CD4-positive, CD25-positive, alpha-beta regulatory T cell (primary cell): ENCODE measurements around the gene RAB6C. TPM values are rescaled to one million over a fixed set of nuclear protein-coding genes. Genes with fewer than 3 reads are reported as not detected.
"Not testable (repeated sequence)": the region's sequence is repeated elsewhere in the genome, so short reads cannot be mapped to it uniquely, and the experiment has no call there.

ENCODE experiments used
- ATAC-seq, 2 donors: fragments of 150-1000 bp; cut with Tn5 transposase; one replicate each; pipeline ENCODE4 v1.10.0; 2021; ENCODE audit warnings: low read depth in 2 of 2, moderate number of reproducible peaks in 2 of 2, moderate library complexity in 1 of 2
- DNase-seq, 3 donors: peaks; one replicate each; pipeline versions ENCODE4 v3.0.0 to v3.0.0-alpha.2; 2012 to 2022; ENCODE audit warnings: mixed read lengths in 1 of 3
- H3K27ac ChIP-seq: one replicate; pipeline ENCODE4 v1.7.0; 2013; ENCODE audit warnings: mild to moderate bottlenecking, low read length; ENCODE audit not compliant: insufficient read depth, poor library complexity, severe bottlenecking
- H3K27me3 ChIP-seq: one replicate; pipeline ENCODE4 v1.7.0; 2013; ENCODE audit warnings: low read length; ENCODE audit not compliant: control insufficient read depth, insufficient read depth
- H3K36me3 ChIP-seq: one replicate; pipeline ENCODE4 v1.7.0; 2013; ENCODE audit warnings: mild to moderate bottlenecking, low read length, moderate library complexity; ENCODE audit not compliant: control insufficient read depth, insufficient read depth
- H3K4me1 ChIP-seq: 2 replicates; pipeline ENCODE4 v1.7.0; 2013; ENCODE audit warnings: mild to moderate bottlenecking, low read length; ENCODE audit not compliant: insufficient read depth, control insufficient read depth, poor library complexity, severe bottlenecking
- H3K4me3 ChIP-seq: one replicate; pipeline ENCODE4 v1.7.0; 2013; ENCODE audit warnings: low read depth, mild to moderate bottlenecking, low read length, moderate library complexity
- H3K9me3 ChIP-seq, 2 experiments: 1 replicate in 1 of 2; 2 replicates in 1 of 2; pipeline ENCODE4 v1.7.0; 2013; ENCODE audit warnings: low read length in 2 of 2, mild to moderate bottlenecking in 1 of 2, moderate library complexity in 1 of 2; ENCODE audit not compliant: control insufficient read depth in 2 of 2
- H3K27ac Mint-ChIP-seq, 3 donors: one replicate each; pipeline ENCODE4 v1.8.0; 2020 to 2022; ENCODE audit warnings: mild to moderate bottlenecking in 3 of 3, mixed read lengths in 3 of 3, moderate library complexity in 2 of 3
- H3K27me3 Mint-ChIP-seq: one replicate; pipeline ENCODE4 v1.8.0; 2022; ENCODE audit warnings: mild to moderate bottlenecking, mixed read lengths
- H3K36me3 Mint-ChIP-seq: one replicate; pipeline ENCODE4 v1.8.0; 2020; ENCODE audit warnings: mixed read lengths
- H3K4me1 Mint-ChIP-seq, 4 donors: one replicate each; pipeline ENCODE4 v1.8.0; 2020 to 2022; ENCODE audit warnings: mixed read lengths in 4 of 4, mild to moderate bottlenecking in 1 of 4
- H3K4me3 Mint-ChIP-seq, 4 donors: one replicate each; pipeline ENCODE4 v1.8.0; 2020 to 2022; ENCODE audit warnings: mild to moderate bottlenecking in 4 of 4, mixed read lengths in 4 of 4, moderate library complexity in 3 of 4
- H3K9me3 Mint-ChIP-seq, 7 donors: one replicate each; pipeline ENCODE4 v1.8.0; 2020 to 2022; ENCODE audit warnings: mixed read lengths in 7 of 7, mild to moderate bottlenecking in 3 of 7, moderate library complexity in 2 of 7
- polyA plus RNA-seq, 4 donors: library from polyadenylated mRNA; unstranded; fragments of 300-500 nt; fragmentation: Illumina TruSeq; gene quantifications; one replicate each; pipeline ENCODE4 v1.2.3, GENCODE V29; 2021
- total RNA-seq: library from RNA; stranded (reverse); gene quantifications from one replicate; pipeline ENCODE4 v1.2.3, GENCODE V29; 2022

Gene RAB6C
- total and polyA plus RNA-seq, 5 donors from 2014 or later = not detected

DNA sequence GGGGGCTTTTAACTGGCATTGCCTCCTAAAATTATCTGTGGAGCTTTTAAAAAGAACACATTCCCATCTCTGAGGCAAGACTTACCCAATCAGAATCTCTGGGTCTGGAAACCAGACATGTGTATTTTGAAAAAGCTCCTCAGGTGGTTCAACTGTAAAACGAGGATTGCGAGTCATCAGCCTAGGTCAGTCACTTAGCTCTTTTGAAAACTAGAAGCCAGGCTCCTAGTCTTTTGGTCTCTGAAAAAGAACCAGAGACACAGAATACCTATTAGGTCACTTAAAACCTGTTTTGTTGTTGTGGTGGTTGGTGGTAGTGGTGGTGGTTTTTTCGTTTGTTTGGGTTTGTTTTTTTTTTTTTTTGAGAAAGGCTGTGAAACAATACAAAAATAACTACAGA lies 2.5 kb upstream of the RAB6C start:
- not testable (repeated sequence) for H3K4me3 Mint-ChIP-seq, H3K4me3 ChIP-seq, ATAC-seq, H3K4me1 ChIP-seq, H3K9me3 Mint-ChIP-seq, H3K36me3 ChIP-seq, DNase-seq, H3K27ac ChIP-seq, H3K36me3 Mint-ChIP-seq, H3K27ac Mint-ChIP-seq, H3K9me3 ChIP-seq
- Mint-ChIP-seq H3K4me1 (peaks cover 3 to 14% (median 6%) of the 10 kb centered on the region in 4 donors), H3K27me3 (peaks cover 53% of the 10 kb centered on the region)
- peaks cover 12% of the 10 kb centered on the region for H3K27me3 ChIP-seq

- H3K36me3 Mint-ChIP-seq = no peaks in the 10 kb centered on the region
- ATAC-seq (no peak), DNase-seq (no peak)
- no peak overlapping the region for H3K27ac Mint-ChIP-seq
- H3K4me1 ChIP-seq = no peaks in the 10 kb centered on the region
- no peak overlapping the region for H3K27ac ChIP-seq
- peaks cover 3 to 14% (median 6%) of the 10 kb centered on the region in 4 donors for H3K4me1 Mint-ChIP-seq
- H3K36me3 ChIP-seq = no peaks in the 10 kb centered on the region
- peaks cover 0 to 4% (median 0%) of the 10 kb centered on the region in 7 donors for H3K9me3 Mint-ChIP-seq
- H3K4me3 ChIP-seq = no peak overlapping the region
- peaks cover 12% of the 10 kb centered on the region for H3K27me3 ChIP-seq
- no peaks in the 10 kb centered on the region for H3K9me3 ChIP-seq
- no peak overlapping the region for H3K4me3 Mint-ChIP-seq
- H3K27me3 Mint-ChIP-seq = peaks cover 58% of the 10 kb centered on the region
These were observed 1.5 kb upstream of the RAB6C start for GRCh38 chr2:129977986-129978385.

GRCh38 chr2:129980246-129980645 lies 780 bp downstream of the RAB6C start:
- not testable (repeated sequence) for H3K9me3 ChIP-seq, H3K36me3 Mint-ChIP-seq, H3K4me3 ChIP-seq, H3K36me3 ChIP-seq, H3K27ac Mint-ChIP-seq, H3K27ac ChIP-seq, H3K4me1 ChIP-seq, ATAC-seq, DNase-seq, H3K9me3 Mint-ChIP-seq
- H3K4me3 Mint-ChIP-seq = peak overlapping the region in 1 of 4 donors; percentile 49
- peaks cover 12% of the 10 kb centered on the region for H3K27me3 ChIP-seq
- peaks cover 3 to 14% (median 6%) of the 10 kb centered on the region in 4 donors for H3K4me1 Mint-ChIP-seq
- peaks cover 52% of the 10 kb centered on the region for H3K27me3 Mint-ChIP-seq

DNA sequence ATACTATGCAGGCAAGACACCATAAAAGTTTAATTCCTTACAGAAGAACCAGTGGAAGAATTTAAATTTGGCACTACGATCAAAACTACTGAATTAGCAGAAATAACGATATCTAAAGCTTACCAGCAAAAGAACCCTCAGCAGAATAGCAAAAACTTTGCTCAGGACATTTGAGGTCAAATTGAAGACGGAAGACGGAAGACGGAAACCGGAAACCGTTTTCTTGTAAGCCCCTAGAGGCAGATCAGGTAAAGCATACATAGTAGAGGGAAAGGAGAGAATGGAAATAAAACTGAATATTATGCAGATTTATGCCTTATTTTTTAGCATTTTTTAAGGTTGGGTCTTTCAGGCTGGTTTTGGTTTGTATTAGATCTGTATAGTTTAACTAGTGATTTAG lies 2.2 kb downstream of the RAB6C start:
- DNase-seq, H3K4me3 ChIP-seq, H3K4me3 Mint-ChIP-seq, H3K36me3 ChIP-seq, H3K27ac Mint-ChIP-seq, H3K9me3 Mint-ChIP-seq, H3K9me3 ChIP-seq, H3K36me3 Mint-ChIP-seq, H3K27ac ChIP-seq, ATAC-seq, H3K4me1 ChIP-seq: not testable (repeated sequence)
- peaks cover 46% of the 10 kb centered on the region for H3K27me3 Mint-ChIP-seq
- H3K4me1 Mint-ChIP-seq = peaks cover 3 to 14% (median 6%) of the 10 kb centered on the region in 4 donors
- H3K27me3 ChIP-seq = peaks cover 12% of the 10 kb centered on the region

GRCh38 chr2:129984426-129984825 lies 5.0 kb downstream of the RAB6C start:
- no peaks in the 10 kb centered on the region for H3K9me3 ChIP-seq
- H3K9me3 Mint-ChIP-seq = peaks cover 0 to 2% (median 0%) of the 10 kb centered on the region in 7 donors
- no peak overlapping the region for H3K4me3 Mint-ChIP-seq
- no peaks in the 10 kb centered on the region for H3K36me3 ChIP-seq
- H3K4me3 ChIP-seq = no peak overlapping the region
- no peak overlapping the region for H3K27ac Mint-ChIP-seq
- H3K4me1 ChIP-seq = no peaks in the 10 kb centered on the region
- peaks cover 0 to 6% (median 0%) of the 10 kb centered on the region in 4 donors for H3K4me1 Mint-ChIP-seq
- no peak for ATAC-seq
- no peak overlapping the region for H3K27ac ChIP-seq
- H3K36me3 Mint-ChIP-seq = no peaks in the 10 kb centered on the region
- no peaks in the 10 kb centered on the region for H3K27me3 ChIP-seq
- DNase-seq = no peak
- H3K27me3 Mint-ChIP-seq = peaks cover 35% of the 10 kb centered on the region

DNA sequence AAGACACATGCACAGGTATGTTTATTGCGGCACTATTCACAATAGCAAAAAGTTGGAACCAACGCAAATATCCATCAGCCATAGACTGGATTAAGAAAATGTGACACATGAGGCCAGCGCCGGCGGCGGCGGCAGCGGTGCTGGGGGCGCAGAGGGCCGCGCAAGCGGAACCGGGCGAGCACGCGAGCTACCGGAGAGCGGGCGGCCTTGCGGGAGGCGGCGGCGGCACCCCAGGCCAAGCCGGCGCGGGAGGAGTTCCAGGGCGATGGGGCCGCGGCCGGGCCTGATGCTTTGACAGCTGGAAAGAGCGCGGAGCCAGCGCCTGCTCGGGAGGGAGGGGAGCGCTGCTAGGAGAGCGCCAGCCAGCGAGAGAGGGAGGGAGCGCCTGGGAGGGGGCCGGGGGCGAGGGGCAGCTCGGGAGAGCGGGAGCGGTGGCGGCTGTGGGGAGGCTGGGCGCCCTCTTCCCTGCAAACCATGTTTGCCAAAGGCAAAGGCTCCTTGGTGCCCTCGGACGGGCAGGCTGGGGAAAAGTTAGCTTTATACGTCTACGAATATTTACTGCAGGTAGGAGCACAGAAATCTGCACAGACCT lies 13.0 kb downstream of the RAB6C start:
- H3K4me1 Mint-ChIP-seq, ATAC-seq, H3K27me3 ChIP-seq: not testable (repeated sequence)

GRCh38 chr2:129993151-129993550 lies 13.7 kb downstream of the RAB6C start:
- not testable (repeated sequence) for H3K27me3 ChIP-seq, H3K27ac ChIP-seq, H3K4me1 ChIP-seq, H3K27ac Mint-ChIP-seq, H3K4me3 Mint-ChIP-seq, H3K36me3 ChIP-seq, H3K9me3 ChIP-seq, H3K4me1 Mint-ChIP-seq, H3K36me3 Mint-ChIP-seq, ATAC-seq, H3K9me3 Mint-ChIP-seq, H3K4me3 ChIP-seq, DNase-seq
- H3K27me3 Mint-ChIP-seq = peaks cover 46% of the 10 kb centered on the region

More for the DNA sequence above, 13.0 kb downstream of the RAB6C start:
- H3K36me3 Mint-ChIP-seq, H3K27ac Mint-ChIP-seq, DNase-seq, H3K4me3 ChIP-seq, H3K36me3 ChIP-seq, H3K4me1 ChIP-seq, H3K9me3 ChIP-seq, H3K9me3 Mint-ChIP-seq, H3K27ac ChIP-seq, H3K4me3 Mint-ChIP-seq: not testable (repeated sequence)
- H3K27me3 Mint-ChIP-seq = peaks cover 44% of the 10 kb centered on the region

GRCh38 chr2:129996657-129997237 lies 17.3 kb downstream of the RAB6C start:
- not testable (repeated sequence) for H3K27ac Mint-ChIP-seq, H3K4me1 ChIP-seq, H3K4me3 ChIP-seq, H3K9me3 Mint-ChIP-seq, DNase-seq, H3K27ac ChIP-seq, H3K36me3 Mint-ChIP-seq, H3K27me3 ChIP-seq, ATAC-seq, H3K4me3 Mint-ChIP-seq, H3K36me3 ChIP-seq, H3K9me3 ChIP-seq, H3K4me1 Mint-ChIP-seq
- peaks cover 20% of the 10 kb centered on the region for H3K27me3 Mint-ChIP-seq
